Renal pelvis (tissue), 4 donors: Measurements from ENCODE around the gene ZIC3. TPM values are rescaled to one million over a fixed set of nuclear protein-coding genes. Genes with fewer than 3 reads are reported as not detected.

Experiments used
- DNase-seq: peaks from one replicate; pipeline ENCODE4 v3.0.0-alpha.2; 2013
- polyA plus RNA-seq, 3 donors: library from polyadenylated mRNA; unstranded; fragments of 120-200 nt; gene quantifications; one replicate each; pipeline ENCODE4 v1.2.1, GENCODE V29; 2013; ENCODE audit not compliant: insufficient read length in 3 of 3

ZIC3 gene
- polyA plus RNA-seq, 3 donors, result 0.09 TPM; not detected in 2

- no peak for DNase-seq
Measured at GRCh38 chrX:137573324-137574101, 7.6 kb downstream of the ZIC3 start.

- no peak for DNase-seq
Measured at GRCh38 chrX:137574102-137574783, 8.3 kb downstream of the ZIC3 start.

- DNase-seq, result no peak
Measured at GRCh38 chrX:137574784-137575293, 8.9 kb downstream of the ZIC3 start.

- DNase-seq, result no peak
Measured at GRCh38 chrX:137575596-137576255, 9.8 kb downstream of the ZIC3 start.

- no peak for DNase-seq
Measured at GRCh38 chrX:137587151-137587550, 21.2 kb downstream of the ZIC3 start.

GRCh38 chrX:137600769-137601168 is 34.8 kb downstream of the ZIC3 start:
- no peak for DNase-seq
